Stimulated activated CD8-positive, alpha-beta memory T cell treated with anti-CD3 and anti-CD28 coated beads, Interleukin-4, amount 100 ng/mL, for 4 hours (primary cell): ENCODE data around the gene BOK.
"Not testable (repeated sequence)": the region's sequence is repeated elsewhere in the genome, so short reads cannot be mapped to it uniquely, and the experiment has no call there.

Source experiments
- DNase-seq, 2 donors: peaks; one replicate each; pipeline ENCODE4 v3.0.0-alpha.2; 2020; ENCODE audit warnings: low read depth in 2 of 2, low spot score in 1 of 2

The BOK gene

GRCh38 chr2:241558532-241559322 is at the start of gene BOK:
Gene BOK (plus strand): TSS chr2:241558745. CDS start chr2:241559484, 739 bp downstream.
- no peak for DNase-seq

GRCh38 chr2:241509155-241509784 is 49.3 kb upstream of the BOK start:
- DNase-seq: no peak

GRCh38 chr2:241511091-241511741 is 47.3 kb upstream of the BOK start:
- DNase-seq: no peak

DNA sequence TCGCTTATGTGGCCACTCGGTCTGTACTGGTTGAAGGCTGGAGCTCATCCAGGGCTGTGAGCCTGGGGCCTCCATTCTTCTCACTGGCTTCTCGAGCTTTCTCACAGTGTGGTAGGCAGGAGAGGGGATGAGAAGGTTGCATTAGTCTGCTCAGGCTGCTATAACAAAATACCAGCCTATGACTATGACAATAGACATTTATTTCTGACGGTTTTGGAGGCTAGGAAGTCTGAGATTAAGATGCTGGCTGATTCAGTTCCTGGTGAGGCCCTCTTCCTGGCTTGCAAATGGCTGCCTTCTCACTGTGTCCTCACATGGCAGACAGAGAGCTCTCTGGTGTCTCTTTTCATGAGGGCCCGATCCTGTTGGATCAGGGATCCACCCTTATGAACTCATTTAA is 44.0 kb upstream of the BOK start:
- DNase-seq: no peak

DNA sequence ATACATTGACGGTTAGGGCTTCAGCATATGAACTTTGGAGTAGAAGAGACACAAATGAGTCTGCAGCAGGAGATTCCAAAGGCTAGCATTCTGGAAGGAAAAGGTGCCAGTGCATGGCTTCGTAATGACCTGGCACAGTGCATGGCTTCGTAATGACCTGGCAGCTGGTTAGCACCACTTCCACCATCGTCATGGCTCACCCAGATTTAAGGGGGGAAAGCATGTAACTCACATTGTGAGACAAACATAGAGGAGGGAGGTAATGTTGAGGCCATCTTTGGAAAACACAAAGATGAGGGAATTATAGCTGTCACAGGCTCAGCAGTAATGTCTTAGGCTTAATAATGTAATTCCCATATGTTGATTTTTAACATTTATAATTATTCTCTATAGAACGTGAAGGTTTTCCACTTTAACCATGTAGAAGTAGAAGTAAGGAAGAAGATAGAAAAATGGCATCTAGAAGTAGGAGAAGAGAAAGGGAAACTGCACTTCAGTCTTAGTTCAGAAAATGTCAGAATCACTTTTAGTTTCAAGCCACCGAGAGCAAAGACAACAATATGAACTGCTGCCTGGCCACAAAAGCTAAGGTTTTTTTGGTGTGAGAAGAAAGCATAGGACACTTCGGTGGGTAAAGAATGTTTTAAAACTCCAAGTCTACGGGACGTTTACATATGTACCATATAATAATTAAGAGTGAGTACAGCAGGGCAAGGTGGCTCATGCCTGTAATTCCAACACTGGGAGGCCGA is 43.4 kb upstream of the BOK start:
- no peak for DNase-seq

DNA sequence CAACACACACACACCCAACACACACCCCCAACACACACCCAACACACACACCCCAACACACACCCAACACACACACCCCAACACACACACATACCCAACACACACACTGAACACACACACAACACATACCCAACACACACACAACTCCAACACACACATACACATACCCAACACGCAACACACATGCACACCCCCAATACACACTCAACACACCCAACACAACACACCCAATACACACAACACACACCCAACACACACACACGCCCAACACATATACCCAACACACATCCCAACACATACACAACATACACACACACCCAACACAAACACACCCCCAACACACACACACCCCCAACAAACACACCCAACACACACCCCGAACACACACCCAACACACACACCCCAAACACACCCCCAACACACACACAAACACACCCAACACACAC is 42.0 kb upstream of the BOK start:
- no peak for DNase-seq

DNA sequence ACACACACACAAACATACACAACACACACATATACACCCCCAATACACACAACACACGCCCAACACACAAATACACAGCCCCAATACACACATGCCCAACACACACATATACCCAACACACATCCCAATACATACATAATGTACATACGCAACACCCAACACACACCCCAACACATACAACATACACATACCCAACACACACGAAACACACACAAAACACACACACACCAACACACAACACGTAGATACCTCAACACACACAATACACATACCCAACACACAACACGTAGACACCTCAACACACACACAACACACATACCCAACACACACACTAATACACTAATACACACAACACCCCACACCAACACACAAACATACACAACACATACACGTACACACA is 41.2 kb upstream of the BOK start:
- no peak for DNase-seq

- no peak for DNase-seq
Measured at GRCh38 chr2:241519669-241520068, 38.9 kb upstream of the BOK start.

DNA sequence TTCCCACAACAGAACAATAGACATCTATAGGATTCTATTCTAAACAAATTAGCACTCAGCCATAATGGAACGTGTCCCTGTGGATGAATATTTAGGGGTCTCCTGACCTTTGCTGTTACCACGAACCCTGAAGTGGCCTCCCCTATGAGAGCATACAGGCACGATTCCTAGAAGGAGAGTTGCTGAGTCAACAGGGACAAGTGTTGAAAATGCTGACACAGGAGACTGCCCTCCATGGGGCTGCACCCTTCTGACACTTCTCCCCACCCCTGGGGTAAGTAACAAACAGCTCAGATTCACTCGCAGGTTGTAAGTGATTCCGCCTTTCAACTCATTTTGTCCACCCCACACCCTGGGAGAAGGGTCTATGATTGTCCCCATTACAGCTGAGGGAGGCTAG is 36.1 kb upstream of the BOK start:
- DNase-seq: no peak

GRCh38 chr2:241525818-241526780 is 32.4 kb upstream of the BOK start:
- DNase-seq: not testable (repeated sequence)

GRCh38 chr2:241530571-241530970 is 28.0 kb upstream of the BOK start:
- DNase-seq: no peak

DNA sequence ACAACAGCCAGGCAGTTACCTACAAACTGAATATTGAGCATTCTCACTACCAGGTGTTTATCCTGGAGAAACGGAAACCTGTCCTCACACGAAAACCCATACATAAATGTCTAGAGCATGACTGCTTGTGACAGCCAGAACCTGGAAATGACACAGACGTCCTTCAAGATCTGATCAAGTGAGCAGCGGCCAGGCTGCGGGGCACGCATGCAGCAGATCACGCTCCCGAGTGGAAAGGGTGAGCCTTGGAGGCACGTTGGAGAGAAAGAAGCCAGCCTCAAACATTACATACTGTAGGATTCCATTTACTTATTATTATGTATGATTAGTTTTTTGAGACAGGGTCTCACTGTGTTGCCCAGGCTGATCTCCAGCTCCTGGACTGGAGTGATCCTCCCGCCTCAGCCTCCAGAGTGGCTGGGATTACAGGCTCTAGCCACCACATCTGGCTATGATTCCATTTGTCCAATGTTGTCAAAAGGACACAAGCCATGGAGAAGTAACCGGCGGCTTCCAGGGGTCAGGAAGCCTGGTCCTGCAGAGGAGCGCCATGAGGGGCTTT is 27.3 kb upstream of the BOK start:
- no peak for DNase-seq

- no peak for DNase-seq
Measured at GRCh38 chr2:241532168-241532567, 26.4 kb upstream of the BOK start.

DNA sequence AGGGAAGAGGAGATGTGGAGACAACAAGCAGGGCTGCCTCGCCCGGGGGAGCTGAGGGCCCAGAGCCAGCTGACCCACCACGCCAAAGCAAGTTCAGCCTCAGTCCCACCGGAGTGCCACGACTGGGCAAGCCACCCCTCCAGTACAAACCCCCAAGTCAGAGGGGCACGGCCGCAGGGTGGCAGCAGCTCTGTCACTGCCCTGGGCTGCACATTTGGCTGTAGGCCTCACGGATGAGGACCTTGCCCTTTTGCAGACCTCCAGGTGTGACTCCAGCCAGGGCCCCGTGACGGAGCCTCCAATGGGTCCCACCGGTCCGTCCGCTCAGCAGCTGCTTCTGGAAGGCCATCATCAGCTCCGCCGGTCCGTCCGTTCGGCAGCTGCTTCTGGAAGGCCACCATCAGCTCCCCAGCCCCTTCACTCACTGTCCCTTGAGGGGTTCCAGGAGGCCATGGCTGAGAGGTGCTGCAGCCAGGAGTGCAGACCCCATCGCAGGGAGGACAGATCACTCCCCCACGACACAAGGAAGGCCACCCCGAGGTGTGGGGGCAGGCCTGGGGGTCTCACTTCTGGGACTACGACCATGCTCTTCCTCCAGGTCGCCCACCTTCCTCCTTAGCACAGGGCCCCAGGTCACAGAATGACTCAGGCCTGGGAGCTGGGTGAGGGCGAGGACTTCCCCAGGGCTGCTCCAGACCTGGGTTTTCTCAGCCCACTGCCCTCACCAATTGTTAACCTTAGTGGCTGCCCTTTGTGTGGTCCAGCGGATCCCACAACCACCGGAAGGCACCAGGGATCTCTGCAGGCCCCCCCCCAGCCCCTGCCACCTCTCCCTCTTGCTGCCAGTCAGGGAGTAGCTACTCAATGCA is 25.6 kb upstream of the BOK start:
- DNase-seq: no peak

GRCh38 chr2:241534293-241534692 is 24.3 kb upstream of the BOK start:
- no peak for DNase-seq

DNA sequence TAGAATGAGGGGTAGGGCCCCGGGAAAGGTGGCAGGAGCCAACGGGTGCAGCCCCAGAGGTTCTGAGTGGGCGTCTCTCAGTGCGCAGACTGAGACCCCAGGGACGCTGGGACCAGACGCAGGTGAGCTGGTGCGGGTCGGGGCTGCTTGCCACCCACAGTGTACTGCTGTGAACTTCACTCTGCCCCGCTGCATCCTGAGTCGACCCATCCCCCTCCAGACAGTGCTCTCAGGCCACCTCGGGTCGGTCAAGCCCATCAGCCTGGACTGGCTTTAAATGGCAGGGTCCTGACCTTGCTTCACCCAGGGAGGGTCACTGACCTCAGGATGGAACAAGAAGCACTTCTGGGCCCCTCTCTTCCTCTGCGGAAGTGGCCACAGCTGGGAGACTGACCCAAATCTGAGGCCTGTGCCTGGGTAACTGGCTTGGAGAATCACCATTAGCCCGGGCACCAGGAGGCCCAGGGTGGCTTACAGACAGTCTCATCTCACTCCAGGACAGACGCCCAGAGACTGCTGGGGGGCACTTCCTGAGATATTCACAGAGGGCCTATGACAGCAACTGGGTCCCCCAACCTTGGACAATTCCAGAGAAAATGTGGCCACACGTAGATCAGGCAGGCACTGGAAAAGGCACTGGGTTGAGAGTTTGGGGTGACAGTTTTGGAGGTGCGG is 23.7 kb upstream of the BOK start:
- no peak for DNase-seq

GRCh38 chr2:241535871-241536655 is 22.5 kb upstream of the BOK start:
- DNase-seq: no peak
